Limb (tissue), 2 donors: Measurements from ENCODE around the gene PON1.

ENCODE experiments used
- DNase-seq, 2 donors: peaks; one replicate each; pipeline ENCODE4 v3.0.0-alpha.2; 2016; ENCODE audit errors: extremely low spot score in 2 of 2

PON1 gene

GRCh38 chr7:95317966-95318365, 6.4 kb downstream of the PON1 start:
- DNase-seq, result no peak

GRCh38 chr7:95317546-95317945, 6.8 kb downstream of the PON1 start:
- DNase-seq, result no peak

- no peak for DNase-seq
These were observed 7.7 kb downstream of the PON1 start for GRCh38 chr7:95316588-95316987.

GRCh38 chr7:95312561-95312960, 11.8 kb downstream of the PON1 start:
- no peak for DNase-seq

- no peak for DNase-seq
These were observed 12.9 kb downstream of the PON1 start for GRCh38 chr7:95311389-95311788.

- no peak for DNase-seq
These were observed 14.4 kb downstream of the PON1 start for GRCh38 chr7:95309951-95310350.

- no peak for DNase-seq
These were observed 19.3 kb downstream of the PON1 start for GRCh38 chr7:95304990-95305389.

- no peak for DNase-seq
These were observed 21.1 kb downstream of the PON1 start for GRCh38 chr7:95303013-95303905.

- no peak for DNase-seq
These were observed 26.2 kb downstream of the PON1 start for GRCh38 chr7:95298091-95298490.

GRCh38 chr7:95297041-95297440, 27.3 kb downstream of the PON1 start:
- DNase-seq, result no peak

- DNase-seq, result no peak
These were observed 27.9 kb downstream of the PON1 start for GRCh38 chr7:95296456-95296855.

- no peak for DNase-seq
These were observed 28.9 kb downstream of the PON1 start for GRCh38 chr7:95295397-95295796.

- DNase-seq, result no peak
These were observed 34.0 kb downstream of the PON1 start for GRCh38 chr7:95290166-95290830.

- no peak for DNase-seq
These were observed 38.2 kb downstream of the PON1 start for GRCh38 chr7:95286096-95286495.

- no peak for DNase-seq
These were observed 44.9 kb downstream of the PON1 start for GRCh38 chr7:95279417-95279816.

GRCh38 chr7:95276114-95276513, 48.2 kb downstream of the PON1 start:
- no peak for DNase-seq

GRCh38 chr7:95269640-95270039, 54.7 kb downstream of the PON1 start:
- DNase-seq, result no peak

- DNase-seq, result no peak
These were observed 56.6 kb downstream of the PON1 start for GRCh38 chr7:95267754-95268153.

GRCh38 chr7:95265634-95266033, 58.7 kb downstream of the PON1 start:
- DNase-seq, result no peak

GRCh38 chr7:95264363-95264891, 59.9 kb downstream of the PON1 start:
- peak in 1 of 2 donors; percentile 54 for DNase-seq

GRCh38 chr7:95263785-95264362, 60.5 kb downstream of the PON1 start:
- DNase-seq, result no peak

- no peak for DNase-seq
These were observed 61.5 kb downstream of the PON1 start for GRCh38 chr7:95262875-95263274.
